NCI-H2196 (cell line): ENCODE results near the gene MAVS.
"Not testable (repeated sequence)": the region's sequence is repeated elsewhere in the genome, so short reads cannot be mapped to it uniquely, and the experiment has no call there.

Source experiments
- DNase-seq: peaks from one replicate; lab custom pipeline; 2025; ENCODE audit not compliant: unreplicated experiment; lab: John Stamatoyannopoulos, UW

Gene MAVS

DNA sequence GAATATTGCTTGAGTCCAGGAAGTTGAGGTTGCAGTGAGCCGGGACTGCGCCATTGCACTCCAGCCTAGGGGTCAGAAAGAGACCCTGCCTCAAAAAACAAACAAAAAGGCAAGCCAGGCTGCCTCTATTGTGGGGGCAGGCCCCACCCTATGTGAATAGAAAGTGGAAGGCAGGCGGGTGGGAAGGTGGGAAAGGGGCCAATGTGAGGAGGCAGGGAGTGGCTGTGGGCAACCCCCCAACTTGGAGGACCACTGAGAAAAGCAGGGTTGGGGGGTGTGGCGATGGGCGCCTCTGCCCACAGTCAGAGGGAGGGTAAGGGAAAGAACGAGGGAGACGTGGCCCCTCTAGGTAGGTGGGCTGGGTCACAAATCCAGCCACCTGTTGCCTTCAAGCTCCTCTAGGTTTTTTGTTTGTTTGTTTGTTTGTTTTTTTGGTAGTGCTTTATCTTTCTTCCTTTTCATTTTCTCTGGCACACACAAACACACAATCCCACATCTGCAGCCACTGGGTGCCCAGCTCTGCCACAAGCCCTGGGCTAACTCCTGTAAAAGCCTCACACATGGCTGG, 31.6 kb upstream of the MAVS start:
- DNase-seq = no peak

DNA sequence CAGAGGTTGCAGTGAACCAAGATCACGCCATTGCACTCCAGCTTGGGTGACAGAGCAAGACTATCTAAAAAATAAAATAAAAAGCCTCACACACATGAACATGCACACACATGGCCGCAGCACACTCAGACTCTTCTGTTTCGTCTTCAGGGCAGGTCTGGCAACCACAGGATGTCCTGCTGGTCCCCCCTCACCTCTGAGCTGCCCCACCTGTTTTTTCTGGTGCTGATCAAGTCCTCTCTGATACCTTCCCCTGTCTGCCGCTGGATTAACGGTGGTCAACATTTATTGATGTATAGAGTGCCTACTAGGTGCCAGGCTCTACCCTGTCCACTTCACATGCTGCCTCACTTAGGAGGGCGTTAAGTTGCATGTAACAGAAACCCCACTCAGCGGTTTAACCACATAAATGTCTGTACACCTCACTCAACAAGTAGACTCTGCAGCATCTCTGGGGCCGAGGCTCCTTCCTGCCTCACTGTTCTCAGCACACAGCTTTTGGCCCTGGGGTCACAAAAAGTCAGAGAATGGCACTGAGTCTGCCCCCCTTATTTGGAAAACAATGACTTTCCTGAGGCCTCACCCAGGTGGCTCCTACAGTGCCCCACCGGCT, 30.8 kb upstream of the MAVS start:
- DNase-seq = no peak

DNA sequence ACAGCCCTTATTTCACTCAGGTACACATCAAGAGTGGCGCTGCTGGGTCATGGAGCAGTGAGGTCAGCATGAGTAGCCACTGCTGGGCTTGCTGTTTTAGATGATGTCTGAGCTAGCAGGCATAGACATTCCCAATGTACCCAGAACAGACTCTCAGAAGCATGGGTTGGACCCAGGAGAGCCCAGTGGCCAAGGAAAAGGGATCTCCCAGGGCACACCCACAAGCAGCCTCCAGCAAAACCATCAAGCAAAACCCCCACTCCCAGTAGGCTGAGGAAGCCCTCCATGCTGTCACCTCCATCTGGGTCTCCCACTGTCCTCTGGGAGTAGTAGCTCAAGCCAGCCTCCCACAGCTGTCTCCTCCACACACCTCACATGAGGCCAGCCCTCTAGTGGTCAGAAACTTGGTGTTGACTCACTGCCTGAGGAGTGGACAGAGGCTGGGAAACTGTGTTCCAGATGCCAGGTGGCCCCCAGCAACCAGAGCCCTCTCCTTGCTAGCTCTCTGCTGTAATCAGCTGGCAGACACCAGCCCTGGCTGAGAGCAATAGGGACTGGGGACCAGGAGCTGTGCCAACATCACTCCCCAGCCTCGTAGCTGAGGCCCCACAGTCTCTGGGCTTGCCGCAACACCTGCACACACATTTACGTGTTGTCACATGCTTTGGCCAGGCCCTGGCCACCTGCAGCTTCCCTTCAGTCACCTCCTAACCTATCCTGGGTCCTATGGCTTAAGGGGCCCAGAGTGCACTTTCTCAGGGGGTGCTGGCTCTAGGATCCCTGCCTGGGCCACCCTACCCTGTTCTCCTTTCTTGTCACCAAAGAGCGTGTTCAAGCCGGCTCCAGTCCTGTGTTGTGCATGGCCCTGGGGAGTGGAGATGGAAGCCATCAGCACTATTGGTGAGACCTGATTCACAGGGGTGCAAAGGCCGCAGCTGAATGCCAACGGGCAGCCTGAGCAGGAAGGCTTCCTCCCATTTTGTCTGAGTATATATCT, 28.2 kb upstream of the MAVS start:
- DNase-seq = peak; percentile 91

DNA sequence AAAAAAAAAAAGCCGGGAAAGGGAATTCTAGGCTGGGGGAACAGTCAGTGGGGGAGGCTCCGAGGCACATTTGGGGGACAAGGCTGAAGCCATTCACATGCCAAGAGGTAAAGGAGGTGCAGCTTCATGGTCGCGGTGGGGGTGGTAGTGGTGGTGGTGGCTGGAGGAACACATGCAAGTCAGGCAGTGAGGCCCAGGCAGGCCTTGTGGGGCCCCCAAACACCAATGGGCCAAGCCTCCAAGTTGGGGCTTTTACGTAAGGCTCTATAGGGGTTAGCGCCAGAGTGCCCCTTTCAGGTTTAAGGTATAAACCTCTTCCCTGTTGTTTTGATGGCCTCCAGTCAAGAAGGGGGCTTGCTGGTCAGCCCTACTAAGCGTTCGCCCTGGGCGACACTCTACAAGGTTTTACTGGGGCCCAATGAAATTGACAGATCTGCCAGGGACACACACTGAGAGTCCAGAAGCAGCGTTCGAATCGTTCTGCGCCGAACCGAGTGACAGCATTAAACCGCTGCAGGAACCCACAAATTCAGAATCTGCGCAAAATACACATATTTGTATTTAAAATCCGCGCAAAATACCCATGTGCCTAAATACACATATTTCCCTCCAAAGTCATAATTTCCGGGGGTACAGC, 27.1 kb upstream of the MAVS start:
- DNase-seq = no peak

DNA sequence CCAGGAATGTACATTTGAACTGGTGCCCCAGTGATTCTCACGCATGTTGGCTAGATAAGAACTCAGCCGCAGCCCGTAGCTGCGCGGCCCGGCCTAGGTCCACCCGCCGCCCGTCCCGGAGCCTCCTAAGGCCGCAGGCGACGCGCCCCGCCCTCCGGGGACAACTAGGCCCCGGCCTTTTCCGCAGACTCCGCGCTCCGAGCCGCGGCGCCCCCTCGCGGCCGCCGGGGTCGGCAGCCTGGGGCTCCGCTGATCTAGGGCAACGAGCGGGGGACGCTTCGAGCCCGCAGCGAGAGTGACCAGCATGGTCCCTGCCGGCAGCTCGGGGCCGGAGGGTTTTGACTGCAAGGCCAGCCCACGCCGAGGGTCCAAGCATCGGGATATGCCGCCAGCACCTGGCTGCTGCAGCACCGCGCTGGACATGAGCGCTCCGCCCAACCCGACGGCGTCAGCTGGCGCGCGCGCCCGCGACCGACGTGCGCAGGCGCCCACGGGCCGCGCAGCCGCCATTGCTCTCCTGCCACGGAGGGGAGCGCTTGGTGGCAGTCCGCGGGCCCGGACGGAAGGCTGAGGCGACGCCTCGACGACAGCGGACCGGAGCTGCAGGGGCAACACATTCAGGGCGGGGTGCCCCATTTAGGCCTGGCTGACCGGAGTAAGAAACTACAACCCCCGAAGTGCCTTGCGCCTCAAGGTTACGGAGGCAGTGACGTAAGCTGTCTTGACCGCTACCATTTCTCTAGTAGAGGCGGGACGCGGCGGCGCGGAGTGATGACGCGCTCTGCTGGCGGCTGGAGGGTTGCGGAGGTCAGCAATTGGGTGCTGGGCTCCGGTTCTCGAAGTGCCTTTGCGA, 26.4 kb upstream of the MAVS start, which contains the start of gene AP5S1:
AP5S1 (plus strand) TSS at position 500 of the 853 bp plus-strand sequence. CDS start 1,571 bp downstream, outside the sequence.
- peak; percentile 97 for DNase-seq

DNA sequence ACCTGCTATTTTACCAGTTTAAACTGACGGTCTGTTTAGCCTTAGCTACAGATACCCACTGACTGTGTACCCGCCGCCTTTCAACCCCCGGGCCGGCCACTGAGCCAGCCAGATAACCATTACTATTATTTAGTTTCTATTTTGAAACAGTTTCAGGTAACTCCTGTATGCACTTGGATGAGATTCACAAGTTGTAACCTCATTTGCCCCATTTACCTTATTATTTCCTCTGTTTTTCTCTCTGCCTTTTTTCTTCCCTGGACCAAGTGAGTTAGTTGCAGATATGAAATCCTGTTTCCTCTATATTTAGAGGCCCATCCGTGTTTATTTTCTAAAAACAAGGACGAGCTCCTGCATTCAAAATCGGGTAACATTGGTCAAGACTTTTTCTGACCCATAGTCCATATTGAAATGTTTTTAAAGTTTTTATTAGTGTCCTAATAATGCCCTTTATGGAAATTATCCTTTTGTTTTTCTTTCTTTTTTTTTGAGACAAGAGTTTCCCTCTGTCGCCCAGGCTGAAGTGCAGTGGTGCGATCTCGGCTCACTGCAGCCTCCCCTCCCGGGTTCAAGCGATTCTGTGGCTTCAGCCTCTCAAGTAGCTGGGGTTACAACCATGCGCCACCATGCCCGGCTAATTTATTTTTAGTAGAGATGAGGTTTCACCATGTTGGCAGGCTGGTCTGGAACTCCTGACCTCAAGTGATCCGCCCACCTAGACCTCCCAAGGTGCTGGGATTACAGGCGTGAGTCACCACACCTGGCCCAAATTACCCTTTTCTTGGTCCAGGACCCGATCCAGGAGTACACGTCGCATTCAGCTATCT, 25.5 kb upstream of the MAVS start:
- no peak for DNase-seq

DNA sequence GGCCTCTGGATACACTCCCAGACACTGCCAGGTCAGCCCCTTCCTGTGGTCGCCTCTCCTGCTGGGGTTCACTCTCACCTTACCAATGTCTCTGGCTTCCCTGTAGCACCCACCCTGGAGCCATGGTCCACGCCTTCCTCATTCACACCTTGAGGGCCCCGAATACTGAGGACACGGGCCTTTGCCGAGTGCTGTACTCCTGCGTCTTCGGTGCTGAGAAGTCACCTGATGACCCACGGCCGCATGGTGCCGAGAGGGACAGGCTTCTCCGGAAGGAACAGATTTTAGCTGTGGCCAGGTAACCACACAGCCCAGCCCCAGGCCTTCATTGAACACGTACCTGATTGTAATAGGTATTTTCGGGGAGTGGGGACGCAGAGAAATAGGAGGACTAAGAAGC, 24.6 kb upstream of the MAVS start:
- no peak for DNase-seq

DNA sequence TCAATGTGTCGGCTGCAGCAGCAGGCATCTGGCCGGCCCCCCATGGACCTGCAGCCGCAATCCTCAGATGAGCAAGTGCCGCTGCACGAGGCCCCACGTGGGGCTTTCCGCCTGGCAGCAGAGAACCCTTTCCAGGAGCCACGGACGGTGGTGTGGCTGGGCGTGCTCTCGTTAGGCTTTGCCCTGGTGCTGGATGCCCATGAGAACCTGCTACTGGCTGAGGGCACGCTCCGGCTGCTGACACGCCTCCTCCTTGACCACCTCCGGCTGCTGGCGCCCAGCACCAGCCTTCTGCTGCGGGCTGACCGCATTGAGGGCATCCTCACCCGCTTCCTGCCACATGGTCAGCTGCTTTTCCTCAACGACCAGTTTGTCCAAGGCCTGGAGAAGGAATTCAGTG, 22.8 kb upstream of the MAVS start:
- DNase-seq = no peak

DNA sequence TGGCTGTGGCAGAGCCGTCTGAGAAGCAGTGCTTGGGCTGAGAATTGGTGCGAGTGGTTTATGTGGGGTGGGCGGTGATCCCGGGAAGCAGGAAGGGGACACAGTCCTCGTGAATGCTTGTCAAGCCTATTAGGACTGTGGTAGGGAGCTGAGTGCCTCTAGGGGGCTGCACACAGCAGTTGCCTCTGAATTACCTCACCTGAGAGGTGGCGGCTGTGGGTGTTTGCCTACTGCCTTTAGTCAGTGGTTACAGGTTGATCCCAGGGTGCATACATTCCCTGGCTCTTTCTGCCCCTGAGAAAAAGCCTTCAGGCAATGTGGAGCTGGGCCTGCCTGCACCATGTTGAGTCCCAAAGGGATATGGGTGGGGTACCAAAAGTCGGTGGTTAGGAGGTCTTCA, 21.1 kb upstream of the MAVS start:
- no peak for DNase-seq

DNA sequence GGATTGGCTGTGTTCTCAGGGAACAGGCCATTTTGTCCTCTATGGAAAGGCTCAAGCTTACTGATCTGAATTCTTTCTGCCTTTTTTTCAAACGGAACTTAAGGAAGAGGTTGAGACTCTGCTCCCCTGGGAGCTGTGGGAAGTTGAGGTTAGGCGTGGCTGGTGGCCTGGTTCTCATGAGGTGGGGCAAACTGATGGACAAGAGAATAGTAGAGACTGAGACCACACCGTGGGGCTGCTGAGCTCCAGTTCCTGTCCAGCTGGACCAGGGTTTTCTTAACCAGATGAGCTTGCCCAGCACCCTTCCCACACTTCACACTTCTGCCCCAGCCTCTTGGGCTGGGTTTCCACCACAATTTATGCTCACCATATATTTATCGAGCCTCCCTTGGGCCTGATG, 20.2 kb upstream of the MAVS start:
- DNase-seq = no peak

DNA sequence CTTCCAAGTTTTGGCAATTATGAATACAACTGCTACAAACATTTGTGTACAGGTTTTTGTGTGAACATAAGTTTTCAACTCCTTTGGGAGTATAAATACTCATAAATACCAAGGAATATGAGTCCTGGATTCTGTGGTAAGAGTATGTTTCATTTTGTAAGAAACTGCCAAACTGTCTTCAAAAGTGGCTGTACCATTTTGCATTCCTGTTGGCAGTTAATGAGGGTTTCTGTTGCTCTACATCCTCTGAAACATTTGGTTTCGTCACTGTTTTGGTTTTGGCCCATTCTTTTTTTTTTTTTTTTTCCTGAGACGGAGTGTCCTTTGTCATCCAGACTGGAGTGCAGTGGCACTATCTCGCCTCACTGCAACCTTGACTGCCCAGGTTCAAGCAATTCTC, 17.8 kb upstream of the MAVS start:
- DNase-seq = no peak

DNA sequence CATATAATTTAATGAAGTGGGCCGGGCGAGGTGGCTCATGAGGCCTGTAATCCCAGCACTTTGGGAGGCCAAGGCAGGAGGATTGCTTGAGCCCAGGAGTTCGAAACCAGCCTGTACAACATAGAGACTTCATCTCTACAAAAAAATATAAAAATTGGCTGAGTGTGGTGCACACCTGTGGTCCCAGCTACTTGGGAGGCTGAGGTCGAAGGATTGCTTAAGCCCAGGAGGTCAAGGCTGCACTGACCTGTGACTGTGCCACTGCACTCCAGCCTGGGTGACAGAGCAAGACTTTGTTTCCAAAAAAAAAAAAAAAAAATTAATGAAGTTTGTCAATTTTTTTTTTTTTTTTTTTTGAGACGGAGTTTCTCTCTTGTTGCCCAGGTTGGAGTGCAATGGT, 16.7 kb upstream of the MAVS start:
- DNase-seq = not testable (repeated sequence)

DNA sequence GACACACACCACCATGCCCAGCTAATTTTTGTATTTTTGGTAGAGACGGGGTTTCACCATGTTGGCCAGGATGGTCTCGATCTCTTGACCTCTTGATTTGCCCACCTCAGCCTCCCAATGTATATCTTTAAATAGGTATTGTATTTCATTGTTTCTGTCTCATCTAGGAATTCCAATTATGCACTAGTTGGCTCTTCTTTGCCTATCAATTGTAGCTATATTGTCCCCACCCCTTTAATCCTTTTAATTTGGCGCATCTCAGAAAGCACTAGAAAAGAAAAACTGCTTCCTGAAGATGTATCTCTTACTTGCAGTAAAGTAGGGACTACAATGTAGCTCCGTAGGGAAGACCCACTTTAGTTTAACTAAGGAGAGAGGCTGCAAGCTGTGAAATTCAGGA, 10.5 kb upstream of the MAVS start:
- no peak for DNase-seq

DNA sequence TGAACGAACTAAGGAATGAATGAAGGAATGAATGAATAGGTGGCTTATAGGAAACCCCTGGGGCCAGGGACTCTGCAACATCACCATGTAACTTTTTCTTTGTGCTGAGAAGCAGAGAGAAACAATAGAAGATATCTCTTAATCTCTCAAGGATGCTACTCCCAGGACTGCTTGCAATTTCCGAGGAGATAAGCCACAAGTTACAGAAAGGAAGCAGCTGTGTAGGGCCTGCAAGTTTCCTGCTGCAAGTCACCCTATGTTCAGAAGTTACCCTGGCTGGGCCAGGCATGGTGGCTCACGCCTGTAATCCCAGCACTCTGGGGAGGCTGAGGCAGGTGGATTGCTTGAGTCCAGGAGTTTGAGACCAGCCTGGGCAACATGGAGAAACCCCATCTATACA, 7.3 kb upstream of the MAVS start:
- DNase-seq = no peak

DNA sequence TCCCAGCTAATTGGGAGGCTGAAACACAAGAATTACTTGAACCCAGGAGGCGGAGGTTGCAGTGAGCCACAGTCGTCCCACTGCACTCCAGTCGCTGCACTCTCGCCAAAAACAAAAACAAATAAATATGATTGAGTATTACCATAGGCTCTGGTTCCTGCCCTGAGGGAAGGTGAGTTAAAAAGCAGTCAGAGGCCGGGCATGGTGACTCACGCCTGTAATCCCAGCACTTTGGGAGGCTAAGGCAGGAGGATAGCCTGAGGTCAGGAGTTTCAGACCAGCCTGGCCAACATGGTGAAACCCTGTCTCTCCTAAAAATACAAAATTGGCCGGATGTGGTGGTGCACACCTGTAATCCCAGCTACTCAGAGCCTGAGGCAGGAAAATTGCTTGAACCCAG, 6.4 kb upstream of the MAVS start:
- DNase-seq = not testable (repeated sequence)

DNA sequence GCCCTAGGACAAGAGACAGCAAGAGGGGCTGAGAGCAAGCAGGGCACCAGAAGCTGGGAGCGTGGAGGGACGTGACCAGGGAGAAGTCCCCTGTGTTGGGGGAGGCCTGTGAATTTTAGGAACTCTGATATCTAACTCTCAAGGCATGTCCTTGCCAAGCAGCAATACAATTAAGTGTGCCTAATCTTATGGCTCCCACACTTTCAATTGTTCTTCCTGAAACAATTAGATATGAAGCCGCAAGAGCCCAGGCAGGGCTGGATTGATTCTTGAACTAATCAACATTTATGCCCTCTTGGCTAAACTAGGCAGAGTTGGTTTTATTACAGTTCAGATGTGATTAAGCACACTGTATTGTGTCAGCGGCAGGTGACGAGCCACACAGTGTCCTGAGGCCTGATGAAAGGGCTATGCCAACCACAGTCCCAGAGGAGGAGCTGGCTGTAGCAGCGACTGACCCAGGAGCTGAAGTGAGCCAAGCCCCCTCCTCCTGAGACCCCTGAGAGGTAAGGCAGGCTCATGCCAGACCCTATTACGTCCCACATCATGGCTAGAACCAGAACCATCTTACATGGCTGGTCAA, 4.2 kb upstream of the MAVS start:
- DNase-seq = no peak

DNA sequence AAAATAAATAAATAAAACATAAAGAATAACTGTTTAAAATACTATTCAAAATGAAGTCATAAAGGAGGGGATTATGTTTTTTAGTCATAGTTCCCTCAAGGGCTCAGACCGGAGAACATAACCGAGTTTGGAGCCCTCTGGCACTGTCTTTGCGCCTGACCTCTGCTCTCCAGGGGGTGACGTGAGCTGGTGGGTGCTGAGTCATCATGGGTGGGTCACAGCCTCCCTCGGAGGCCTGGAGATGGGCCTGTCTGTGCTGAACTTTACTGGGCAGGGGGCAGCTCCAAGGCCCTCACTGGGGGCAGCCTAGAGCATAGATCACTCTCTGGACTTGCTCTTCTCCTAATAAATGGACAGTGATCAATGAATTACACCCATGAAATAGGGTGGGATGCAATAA, 3.1 kb upstream of the MAVS start:
- no peak for DNase-seq

DNA sequence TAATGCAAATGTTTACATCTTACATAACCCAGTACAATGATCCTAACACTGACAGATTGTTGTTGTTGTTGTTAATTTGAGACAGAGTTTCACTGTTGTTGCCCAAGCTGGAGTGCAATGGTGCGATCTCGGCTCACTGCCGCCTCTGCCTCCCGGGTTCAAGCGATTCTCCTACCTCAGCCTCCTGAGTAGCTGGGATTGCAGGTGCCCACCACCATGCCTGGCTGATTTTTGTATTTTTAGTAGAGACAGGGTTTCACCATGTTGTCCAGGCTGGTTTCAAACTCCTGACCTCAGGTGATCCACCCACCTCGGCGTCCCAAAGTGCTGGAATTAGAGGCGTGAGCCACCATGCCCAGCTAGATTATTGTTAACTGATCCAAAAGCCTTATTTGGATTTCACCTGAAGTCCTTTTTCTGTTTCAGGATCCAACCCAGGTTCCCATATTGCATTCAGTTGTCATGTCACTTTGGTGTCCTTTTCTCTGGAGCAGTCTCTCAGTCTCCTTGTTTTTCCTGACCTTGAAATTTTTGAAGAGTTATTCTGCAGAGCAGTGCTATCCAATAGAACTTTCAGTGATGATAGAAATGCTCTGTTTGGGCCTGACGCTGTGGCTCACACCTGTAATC, 2.5 kb upstream of the MAVS start:
- DNase-seq = not testable (repeated sequence)

DNA sequence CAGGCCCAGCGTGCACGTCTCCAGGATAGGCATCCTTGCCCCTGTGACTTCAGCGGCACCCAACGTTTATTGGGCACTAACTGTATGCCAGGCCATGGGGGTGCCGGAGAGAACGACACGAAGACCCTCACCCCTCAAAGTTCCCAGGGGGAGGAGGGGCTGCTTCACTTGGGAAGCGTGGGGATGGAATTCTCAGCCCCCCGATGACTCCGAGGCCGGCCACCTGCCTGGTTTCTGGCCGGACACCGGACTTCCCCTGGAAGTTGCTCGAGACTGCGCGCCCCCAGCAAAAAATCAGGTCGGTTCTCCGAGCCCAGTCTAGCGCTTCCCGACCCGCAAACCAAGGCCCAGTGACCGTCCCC, 275 bp upstream of the MAVS start:
- DNase-seq = no peak
